Measurements from ENCODE around the gene ERP44. TPM values are rescaled to one million over a fixed set of nuclear protein-coding genes. Genes with fewer than 3 reads are reported as not detected.

ERP44 gene
- polyA plus RNA-seq, 1 donor (not counting 4 experiments of a cell fraction or from before 2014, with no cell fraction given): 17.6 TPM

DNA sequence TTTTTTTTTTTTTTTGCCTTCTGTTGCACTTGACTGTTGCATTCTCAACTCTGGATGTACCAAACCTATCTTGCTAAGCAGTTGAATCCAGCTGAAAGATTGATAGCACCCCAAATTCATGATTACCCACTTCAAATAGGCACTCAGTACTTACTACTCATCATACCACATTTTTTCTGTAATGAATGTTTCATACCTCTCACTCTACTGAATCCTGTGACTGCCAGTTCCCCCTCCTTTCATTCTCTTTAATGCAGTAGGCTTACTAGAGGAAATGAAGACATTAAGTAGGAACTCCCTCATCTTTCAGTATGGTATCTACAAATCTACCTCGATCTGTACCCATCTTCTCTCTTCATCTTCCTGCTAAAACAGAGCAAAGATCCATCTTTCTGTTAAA lies 7.1 kb upstream of the ERP44 start:
- Histone ChIP-seq H3K9me3 (ENCODE audit: control insufficient read depth, low read depth, low read length) (no peaks in the 10 kb centered on the region), H3K4me2 (ENCODE audit: control insufficient read depth, extremely low read depth, insufficient read depth, low read depth, low read length) (no peak overlapping the region), H4K20me1 (ENCODE audit: control insufficient read depth, extremely low read depth, insufficient read depth, low read length) (no peaks in the 10 kb centered on the region), H3K4me3 (ENCODE audit: control insufficient read depth in 2 of 3, extremely low read depth in 1 of 3, insufficient read depth in 2 of 3, low read depth in 1 of 3, low read length in 3 of 3) (no peak overlapping the region), H2AFZ (ENCODE audit: control insufficient read depth, low read length) (no peak overlapping the region), H3K9me1 (ENCODE audit: control insufficient read depth, extremely low read depth, insufficient read depth, low read length) (no peaks in the 10 kb centered on the region), H3K36me3 (ENCODE audit: control insufficient read depth in 2 of 2, extremely low read depth in 1 of 2, insufficient read depth in 2 of 2, low read length in 2 of 2) (peaks cover 13 to 32% of the 10 kb centered on the region in 2 experiments), H3K79me2 (ENCODE audit: control insufficient read depth, insufficient read depth, low read length) (peaks cover 4% of the 10 kb centered on the region), H3K9ac (ENCODE audit: control insufficient read depth, extremely low read depth, insufficient read depth, low read length) (no peak overlapping the region), H3K27ac (ENCODE audit: control insufficient read depth, insufficient read depth, low read length) (no peak overlapping the region), H3K27me3 (ENCODE audit: control insufficient read depth, extremely low read depth, insufficient read depth, low read length) (no peaks in the 10 kb centered on the region), H3K4me1 (ENCODE audit: control insufficient read depth, extremely low read depth, insufficient read depth, low read length) (peaks cover 14% of the 10 kb centered on the region)
- no peak for TF ChIP-seq EZH2 (IDR thresholded peaks at IDR 0.05; ENCODE audit: low read length)
- TF ChIP-seq, protein P1, sequence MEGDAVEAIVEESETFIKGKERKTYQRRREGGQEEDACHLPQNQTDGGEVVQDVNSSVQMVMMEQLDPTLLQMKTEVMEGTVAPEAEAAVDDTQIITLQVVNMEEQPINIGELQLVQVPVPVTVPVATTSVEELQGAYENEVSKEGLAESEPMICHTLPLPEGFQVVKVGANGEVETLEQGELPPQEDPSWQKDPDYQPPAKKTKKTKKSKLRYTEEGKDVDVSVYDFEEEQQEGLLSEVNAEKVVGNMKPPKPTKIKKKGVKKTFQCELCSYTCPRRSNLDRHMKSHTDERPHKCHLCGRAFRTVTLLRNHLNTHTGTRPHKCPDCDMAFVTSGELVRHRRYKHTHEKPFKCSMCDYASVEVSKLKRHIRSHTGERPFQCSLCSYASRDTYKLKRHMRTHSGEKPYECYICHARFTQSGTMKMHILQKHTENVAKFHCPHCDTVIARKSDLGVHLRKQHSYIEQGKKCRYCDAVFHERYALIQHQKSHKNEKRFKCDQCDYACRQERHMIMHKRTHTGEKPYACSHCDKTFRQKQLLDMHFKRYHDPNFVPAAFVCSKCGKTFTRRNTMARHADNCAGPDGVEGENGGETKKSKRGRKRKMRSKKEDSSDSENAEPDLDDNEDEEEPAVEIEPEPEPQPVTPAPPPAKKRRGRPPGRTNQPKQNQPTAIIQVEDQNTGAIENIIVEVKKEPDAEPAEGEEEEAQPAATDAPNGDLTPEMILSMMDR (optimal IDR thresholded peaks at IDR 0.05 in 1 of 3, IDR thresholded peaks at IDR 0.05 in 1 of 3, conservative IDR thresholded peaks at IDR 0.05 in 1 of 3; ENCODE audit: extremely low read depth in 1 of 3, insufficient read depth in 2 of 3, low read length in 3 of 3): no peak
- no peak for FAIRE-seq
- dilution Hi-C loops (cut with MboI; ENCODE audit: extremely low pct_ligation_motif_present, low sequenced_read_pairs): no loop called here
- no peak for DNase-seq (ENCODE audit: low read depth, low spot score)

DNA sequence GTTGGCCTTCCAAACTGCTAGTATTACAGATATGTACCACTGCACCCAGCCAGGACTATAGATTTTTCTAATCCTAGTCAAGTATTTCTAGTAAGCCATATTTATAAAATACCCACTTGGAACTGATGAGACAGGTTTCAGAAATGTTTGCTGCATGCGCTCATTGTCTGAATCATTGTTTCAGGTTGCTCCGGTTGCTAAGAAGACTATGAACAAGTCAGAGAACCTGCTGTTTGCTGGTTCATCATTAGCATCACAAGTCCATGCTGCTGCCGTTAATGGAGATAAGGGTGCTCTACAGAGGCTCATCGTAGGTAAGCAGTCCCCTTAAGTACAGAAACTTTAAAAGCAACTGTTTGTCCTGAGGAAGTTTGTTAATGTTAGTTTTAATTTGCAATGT lies 5.5 kb upstream of the ERP44 start:
- FAIRE-seq: no peak
- DNase-seq (ENCODE audit: low read depth, low spot score): no peak
- H3K27ac ChIP-seq (ENCODE audit: control insufficient read depth, insufficient read depth, low read length): peak overlapping the region; percentile 80

More for the DNA sequence above, 5.5 kb upstream of the ERP44 start:
- Histone ChIP-seq H3K36me3 (ENCODE audit: control insufficient read depth in 2 of 2, extremely low read depth in 1 of 2, insufficient read depth in 2 of 2, low read length in 2 of 2) (peaks cover 13 to 32% of the 10 kb centered on the region in 2 experiments), H3K9ac (ENCODE audit: control insufficient read depth, extremely low read depth, insufficient read depth, low read length) (peak overlapping the region; percentile 30), H3K79me2 (ENCODE audit: control insufficient read depth, insufficient read depth, low read length) (peaks cover 12% of the 10 kb centered on the region), H3K4me1 (ENCODE audit: control insufficient read depth, extremely low read depth, insufficient read depth, low read length) (peaks cover 17% of the 10 kb centered on the region), H3K9me1 (ENCODE audit: control insufficient read depth, extremely low read depth, insufficient read depth, low read length) (no peaks in the 10 kb centered on the region), H3K27me3 (ENCODE audit: control insufficient read depth, extremely low read depth, insufficient read depth, low read length) (no peaks in the 10 kb centered on the region), H4K20me1 (ENCODE audit: control insufficient read depth, extremely low read depth, insufficient read depth, low read length) (no peaks in the 10 kb centered on the region), H3K4me2 (ENCODE audit: control insufficient read depth, extremely low read depth, insufficient read depth, low read depth, low read length) (no peak overlapping the region), H2AFZ (ENCODE audit: control insufficient read depth, low read length) (no peak overlapping the region), H3K9me3 (ENCODE audit: control insufficient read depth, low read depth, low read length) (no peaks in the 10 kb centered on the region), H3K4me3 (ENCODE audit: control insufficient read depth in 2 of 3, extremely low read depth in 1 of 3, insufficient read depth in 2 of 3, low read depth in 1 of 3, low read length in 3 of 3) (no peak overlapping the region)
- TF ChIP-seq EZH2 (IDR thresholded peaks at IDR 0.05; ENCODE audit: low read length): no peak
- TF ChIP-seq, protein P1 (optimal IDR thresholded peaks at IDR 0.05 in 1 of 3, IDR thresholded peaks at IDR 0.05 in 1 of 3, conservative IDR thresholded peaks at IDR 0.05 in 1 of 3; ENCODE audit: extremely low read depth in 1 of 3, insufficient read depth in 2 of 3, low read length in 3 of 3): no peak
- dilution Hi-C loops (cut with MboI; ENCODE audit: extremely low pct_ligation_motif_present, low sequenced_read_pairs): no loop called here
